AG04449 (cell line): ENCODE data around the gene NAB1.

Experiments
- CTCF ChIA-PET: fragments of 350-600 bp; formaldehyde crosslinking; extraction: SDS; loops from one replicate; lab custom pipeline; 2021; ENCODE audit warnings: antibody characterized with exemption; lab: Yijun Ruan, JAX
- POLR2A ChIA-PET: fragments of 400-600, 350-600 bp; formaldehyde crosslinking; extraction: SDS; loops from one replicate; lab custom pipeline; 2020; ENCODE audit warnings: antibody characterized with exemption, inconsistent platforms; lab: Yijun Ruan, JAX
- DNase-seq: peaks from one replicate; pipeline ENCODE4 v3.0.0-alpha.2; 2010; ENCODE audit warnings: low read depth, low spot score
- H3K4me3 ChIP-seq: 2 replicates; pipeline ENCODE4 v1.5.1; 2011; ENCODE audit warnings: low read depth, mild to moderate bottlenecking, control low read depth, low read length
- TF ChIP-seq, protein P1 (sequence below): IDR thresholded peaks from one replicate; pipeline ENCODE4 v1.5.1; 2011; ENCODE audit warnings: mild to moderate bottlenecking, moderate library complexity, low read length, control low read depth, inconsistent platforms; ENCODE audit not compliant: insufficient read depth; ENCODE audit errors: missing control alignments

The NAB1 gene

DNA sequence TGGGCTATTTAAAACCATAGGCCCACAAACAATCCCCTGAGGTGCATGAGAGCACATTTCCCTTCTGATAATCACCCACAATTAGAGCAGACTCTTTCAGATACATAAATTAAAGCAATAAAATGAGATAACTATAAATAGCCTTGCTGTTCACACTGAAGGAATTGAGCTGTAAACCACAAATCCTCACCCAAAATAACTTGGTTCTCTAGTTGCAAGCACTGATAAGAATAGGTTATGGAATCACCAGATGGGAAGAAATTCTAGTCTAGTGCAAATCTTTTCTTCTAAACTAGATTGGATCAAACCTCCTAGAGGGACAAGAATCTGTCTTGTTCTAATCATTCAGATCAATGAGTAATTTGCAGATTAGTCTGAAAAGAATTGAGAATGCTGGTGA lies 64.6 kb downstream of the NAB1 start:
- no peak overlapping the region for H3K4me3 ChIP-seq
- CTCF ChIA-PET = no interaction called here
- POLR2A ChIA-PET = no interaction called here
- TF ChIP-seq, protein P1, sequence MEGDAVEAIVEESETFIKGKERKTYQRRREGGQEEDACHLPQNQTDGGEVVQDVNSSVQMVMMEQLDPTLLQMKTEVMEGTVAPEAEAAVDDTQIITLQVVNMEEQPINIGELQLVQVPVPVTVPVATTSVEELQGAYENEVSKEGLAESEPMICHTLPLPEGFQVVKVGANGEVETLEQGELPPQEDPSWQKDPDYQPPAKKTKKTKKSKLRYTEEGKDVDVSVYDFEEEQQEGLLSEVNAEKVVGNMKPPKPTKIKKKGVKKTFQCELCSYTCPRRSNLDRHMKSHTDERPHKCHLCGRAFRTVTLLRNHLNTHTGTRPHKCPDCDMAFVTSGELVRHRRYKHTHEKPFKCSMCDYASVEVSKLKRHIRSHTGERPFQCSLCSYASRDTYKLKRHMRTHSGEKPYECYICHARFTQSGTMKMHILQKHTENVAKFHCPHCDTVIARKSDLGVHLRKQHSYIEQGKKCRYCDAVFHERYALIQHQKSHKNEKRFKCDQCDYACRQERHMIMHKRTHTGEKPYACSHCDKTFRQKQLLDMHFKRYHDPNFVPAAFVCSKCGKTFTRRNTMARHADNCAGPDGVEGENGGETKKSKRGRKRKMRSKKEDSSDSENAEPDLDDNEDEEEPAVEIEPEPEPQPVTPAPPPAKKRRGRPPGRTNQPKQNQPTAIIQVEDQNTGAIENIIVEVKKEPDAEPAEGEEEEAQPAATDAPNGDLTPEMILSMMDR = no peak
- peak; percentile 24 for DNase-seq

- TF ChIP-seq, protein P1 = no peak
- ChIA-PET POLR2A (no interaction called here), CTCF (no interaction called here)
- DNase-seq = no peak
- H3K4me3 ChIP-seq = no peak overlapping the region
Measured at GRCh38 chr2:190714958-190715357, 66.1 kb downstream of the NAB1 start.

DNA sequence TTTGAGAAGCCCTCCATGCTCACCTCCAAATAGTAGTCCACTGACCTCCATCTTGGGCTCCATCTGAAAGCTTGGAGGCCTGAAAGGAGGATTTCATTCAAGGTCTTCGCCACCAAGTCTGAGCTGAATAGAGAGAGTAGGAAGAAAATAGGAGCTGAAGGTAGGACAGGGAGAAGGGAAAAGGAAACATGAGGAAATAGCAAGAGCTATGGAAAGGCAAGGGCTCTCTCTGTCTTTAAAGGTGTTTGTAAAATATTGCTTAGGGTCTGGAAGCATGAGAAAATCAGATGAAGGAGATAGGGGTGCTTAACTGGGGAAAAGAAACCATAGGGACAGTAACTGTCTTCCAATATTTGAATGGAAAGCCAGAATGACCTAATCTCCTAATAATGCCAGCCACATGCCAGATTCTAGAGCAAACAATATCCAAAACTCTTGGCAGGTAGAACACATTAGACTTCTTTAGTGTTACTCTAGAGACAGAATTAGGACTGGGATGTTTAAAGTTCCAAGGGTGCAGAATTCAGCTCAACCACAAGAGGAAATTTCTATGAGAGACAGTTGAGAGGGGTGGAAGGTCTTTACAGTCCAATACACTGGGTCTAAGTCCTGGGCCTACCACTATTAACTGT lies 67.4 kb downstream of the NAB1 start:
- POLR2A ChIA-PET = no interaction called here
- CTCF ChIA-PET = no interaction called here

GRCh38 chr2:190717306-190717705 lies 68.4 kb downstream of the NAB1 start:
- CTCF ChIA-PET = interaction anchor here (0.8 kb wide), 1 partner anchor 9 kb away, joined by 4 read pairs; no protein-coding TSS in a partner anchor

More for the DNA sequence above, 67.4 kb downstream of the NAB1 start:
- H3K4me3 ChIP-seq = no peak overlapping the region
- no peak for DNase-seq
- TF ChIP-seq, protein P1 = no peak

DNA sequence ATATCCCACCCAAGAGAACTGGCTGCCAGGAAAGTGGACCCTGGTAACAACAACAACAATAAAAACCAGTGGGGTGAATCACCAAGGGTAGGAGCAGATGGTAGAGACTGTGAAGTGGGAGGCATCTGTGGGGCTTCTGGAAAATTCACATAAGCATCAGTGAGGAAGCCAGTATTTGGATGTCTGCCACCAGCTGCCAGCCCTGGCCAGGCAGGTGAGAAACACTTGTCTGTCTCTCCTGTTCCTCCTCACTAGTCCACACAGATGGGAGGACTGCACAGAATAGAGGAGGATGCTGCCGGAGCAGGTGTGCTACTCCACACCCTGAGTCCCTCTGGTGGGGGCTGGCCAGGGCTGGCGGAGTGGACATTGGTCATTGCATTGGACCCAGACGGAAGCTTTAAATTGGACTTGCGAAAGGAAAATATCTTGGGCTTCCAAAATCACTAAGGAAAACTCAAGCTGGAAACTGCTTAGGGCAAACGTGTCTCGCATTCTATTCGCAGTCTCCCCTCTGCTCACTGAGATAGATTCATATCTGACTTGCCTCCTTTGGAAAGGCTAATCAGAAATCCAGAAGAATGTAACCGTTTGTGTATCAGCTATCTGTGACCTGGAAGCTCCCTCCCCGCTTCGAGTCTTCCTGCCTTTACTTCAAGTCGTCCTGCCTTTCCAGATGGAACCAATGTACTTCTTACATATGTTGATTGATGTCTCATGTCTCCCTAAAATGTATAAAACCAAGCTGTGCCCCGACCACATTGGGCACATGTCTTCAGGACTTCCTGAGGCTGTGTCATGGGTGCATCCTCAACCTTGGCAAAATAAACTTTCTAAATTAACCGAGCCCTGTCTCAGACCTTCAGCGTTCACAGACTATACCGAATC lies 69.1 kb downstream of the NAB1 start:
- ChIA-PET POLR2A (no interaction called here), CTCF (interaction anchor here (0.8 kb wide), 1 partner anchor 10 kb away, joined by 4 read pairs; no protein-coding TSS in a partner anchor)
- TF ChIP-seq, protein P1 = no peak
- H3K4me3 ChIP-seq = no peak overlapping the region
- DNase-seq = no peak

More at GRCh38 chr2:190717306-190717705, 68.4 kb downstream of the NAB1 start:
- no peak for DNase-seq
- H3K4me3 ChIP-seq = no peak overlapping the region
- TF ChIP-seq, protein P1 = no peak
- POLR2A ChIA-PET = no interaction called here
